Activated T-cell treated with anti-CD3 and anti-CD28 coated beads for 1 hour (primary cell): ENCODE measurements around the gene ZBTB9.

Experiments
- DNase-seq: peaks from one replicate; pipeline ENCODE4 v3.0.0-alpha.2; 2020; ENCODE audit warnings: low read depth

The ZBTB9 gene

GRCh38 chr6:33419580-33420490 is 34.5 kb upstream of the ZBTB9 start, which contains the start of gene SYNGAP1:
SYNGAP1 (plus strand) TSS chr6:33420065; CDS start chr6:33420265, 200 bp downstream.
- peak; percentile 46 for DNase-seq

GRCh38 chr6:33420491-33421343 is 33.7 kb upstream of the ZBTB9 start:
- no peak for DNase-seq

- no peak for DNase-seq
These were observed 33.1 kb upstream of the ZBTB9 start for GRCh38 chr6:33421344-33421643.

- no peak for DNase-seq
These were observed 30.6 kb upstream of the ZBTB9 start for GRCh38 chr6:33423777-33424176.

- no peak for DNase-seq
These were observed 29.3 kb upstream of the ZBTB9 start for GRCh38 chr6:33424855-33425667.

GRCh38 chr6:33425668-33426577 is 28.5 kb upstream of the ZBTB9 start:
- DNase-seq, result peak; percentile 71

GRCh38 chr6:33426590-33427511 is 27.5 kb upstream of the ZBTB9 start:
- no peak for DNase-seq

GRCh38 chr6:33427585-33428223 is 26.7 kb upstream of the ZBTB9 start:
- peak; percentile 45 for DNase-seq

GRCh38 chr6:33428224-33428965 is 26.0 kb upstream of the ZBTB9 start:
- no peak for DNase-seq

GRCh38 chr6:33428966-33429749 is 25.2 kb upstream of the ZBTB9 start:
- DNase-seq, result no peak

- no peak for DNase-seq
These were observed 24.7 kb upstream of the ZBTB9 start for GRCh38 chr6:33429750-33430052.

GRCh38 chr6:33430334-33430733 is 24.0 kb upstream of the ZBTB9 start:
- no peak for DNase-seq

GRCh38 chr6:33430991-33431879 is 23.1 kb upstream of the ZBTB9 start:
- peak; percentile 72 for DNase-seq

GRCh38 chr6:33431880-33432541 is 22.4 kb upstream of the ZBTB9 start:
- no peak for DNase-seq

- DNase-seq, result no peak
These were observed 21.8 kb upstream of the ZBTB9 start for GRCh38 chr6:33432546-33432945.

- no peak for DNase-seq
These were observed 21.3 kb upstream of the ZBTB9 start for GRCh38 chr6:33433001-33433543.
